ENCODE measurements around the gene GADD45A.
"Not testable (repeated sequence)": the region's sequence is repeated elsewhere in the genome, so short reads cannot be mapped to it uniquely, and the experiment has no call there.

DNA sequence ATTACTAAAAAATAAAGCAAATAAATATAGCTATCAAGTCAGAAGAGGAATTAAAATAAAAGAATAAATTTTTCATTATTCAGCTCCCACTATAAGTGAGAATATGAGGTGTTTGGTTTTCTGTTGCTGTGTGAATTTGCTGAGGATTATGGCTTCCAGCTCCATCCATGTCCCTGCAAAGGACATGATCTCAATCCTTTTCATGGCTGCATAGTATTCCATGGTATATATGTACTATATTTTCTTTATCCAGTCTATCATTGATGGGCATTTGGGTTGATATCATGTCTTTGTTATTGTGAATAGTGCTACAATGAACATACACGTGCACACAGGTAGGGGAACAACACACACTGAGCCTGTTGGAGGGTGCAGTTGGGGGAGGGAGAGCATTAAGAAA, 27.8 kb upstream of the GADD45A start:
- TF ChIP-seq, protein P1, sequence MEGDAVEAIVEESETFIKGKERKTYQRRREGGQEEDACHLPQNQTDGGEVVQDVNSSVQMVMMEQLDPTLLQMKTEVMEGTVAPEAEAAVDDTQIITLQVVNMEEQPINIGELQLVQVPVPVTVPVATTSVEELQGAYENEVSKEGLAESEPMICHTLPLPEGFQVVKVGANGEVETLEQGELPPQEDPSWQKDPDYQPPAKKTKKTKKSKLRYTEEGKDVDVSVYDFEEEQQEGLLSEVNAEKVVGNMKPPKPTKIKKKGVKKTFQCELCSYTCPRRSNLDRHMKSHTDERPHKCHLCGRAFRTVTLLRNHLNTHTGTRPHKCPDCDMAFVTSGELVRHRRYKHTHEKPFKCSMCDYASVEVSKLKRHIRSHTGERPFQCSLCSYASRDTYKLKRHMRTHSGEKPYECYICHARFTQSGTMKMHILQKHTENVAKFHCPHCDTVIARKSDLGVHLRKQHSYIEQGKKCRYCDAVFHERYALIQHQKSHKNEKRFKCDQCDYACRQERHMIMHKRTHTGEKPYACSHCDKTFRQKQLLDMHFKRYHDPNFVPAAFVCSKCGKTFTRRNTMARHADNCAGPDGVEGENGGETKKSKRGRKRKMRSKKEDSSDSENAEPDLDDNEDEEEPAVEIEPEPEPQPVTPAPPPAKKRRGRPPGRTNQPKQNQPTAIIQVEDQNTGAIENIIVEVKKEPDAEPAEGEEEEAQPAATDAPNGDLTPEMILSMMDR (conservative IDR thresholded peaks at IDR 0.05; ENCODE audit: low read length), result not testable (repeated sequence)
- TF ChIP-seq EZH2phosphoT487 (IDR thresholded peaks at IDR 0.05; ENCODE audit: borderline replicate concordance), result not testable (repeated sequence)
